GM21786 (cell line): ENCODE data around the gene LDLRAP1.
"Not testable (repeated sequence)": the region's sequence is repeated elsewhere in the genome, so short reads cannot be mapped to it uniquely, and the experiment has no call there.

Experiments
- ATAC-seq: cut with Tn5 transposase; IDR thresholded peaks from one replicate; pipeline ENCODE4 v1.9.1; 2021; ENCODE audit not compliant: unreplicated experiment

Gene LDLRAP1

DNA sequence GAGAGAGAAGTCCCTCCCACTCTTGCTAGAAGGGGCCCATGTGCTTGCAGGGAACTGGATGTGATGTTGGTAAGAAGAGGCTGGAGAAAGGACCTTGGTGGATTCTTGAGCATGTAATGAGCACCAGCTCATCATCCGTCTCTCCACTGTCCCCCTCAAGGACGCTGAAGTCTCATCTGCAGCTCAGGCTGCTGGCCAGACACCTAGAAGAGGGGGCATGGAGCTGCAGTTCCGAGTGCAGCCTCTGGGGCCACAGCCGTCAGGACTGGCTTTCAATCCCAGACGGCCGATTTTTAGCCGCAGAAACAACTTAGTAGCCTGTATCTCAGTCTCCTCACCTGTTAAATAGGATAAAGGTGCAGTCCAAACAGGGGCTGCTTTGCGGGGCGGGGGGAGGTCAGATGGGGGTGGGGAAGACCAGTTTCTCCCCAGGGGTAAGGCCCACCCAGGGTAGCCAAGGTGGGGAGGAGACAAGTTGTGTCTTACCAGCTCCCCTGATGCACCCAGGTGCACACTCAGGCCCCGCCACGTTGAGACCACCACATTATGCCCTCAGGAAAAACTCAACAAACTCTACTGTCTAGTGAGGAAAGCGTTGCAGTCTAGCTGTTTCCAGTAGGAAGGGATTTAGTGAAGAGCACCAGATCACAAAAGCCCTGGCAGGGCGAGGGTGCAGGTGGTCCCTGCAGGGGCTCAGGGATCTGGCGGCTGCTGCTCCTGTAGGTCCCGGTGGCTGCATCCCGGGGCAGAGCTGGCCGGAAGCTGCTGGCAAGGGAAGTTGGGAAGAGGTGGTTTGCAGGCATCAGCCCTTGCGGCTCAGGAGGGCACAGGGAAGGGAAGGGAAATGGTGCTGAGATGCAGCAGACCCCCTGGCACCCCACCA lies 29.5 kb downstream of the LDLRAP1 start:
- no peak for ATAC-seq

DNA sequence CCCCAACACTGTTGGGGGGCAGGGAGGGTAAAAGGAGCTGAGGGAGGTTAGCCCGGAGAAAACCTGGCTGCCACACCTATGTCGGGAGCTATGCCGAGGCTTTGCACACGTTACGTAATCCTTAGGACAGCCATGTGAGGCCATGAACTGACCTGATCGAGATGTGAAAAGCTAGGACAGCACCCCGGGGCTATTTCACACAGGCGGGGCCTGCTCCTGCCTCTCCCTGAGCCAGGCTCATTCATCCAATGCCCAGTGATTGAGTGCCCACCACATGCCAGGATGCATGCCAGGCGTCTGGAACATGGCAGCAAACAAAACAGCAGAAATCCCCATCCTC lies 30.2 kb downstream of the LDLRAP1 start:
- no peak for ATAC-seq

DNA sequence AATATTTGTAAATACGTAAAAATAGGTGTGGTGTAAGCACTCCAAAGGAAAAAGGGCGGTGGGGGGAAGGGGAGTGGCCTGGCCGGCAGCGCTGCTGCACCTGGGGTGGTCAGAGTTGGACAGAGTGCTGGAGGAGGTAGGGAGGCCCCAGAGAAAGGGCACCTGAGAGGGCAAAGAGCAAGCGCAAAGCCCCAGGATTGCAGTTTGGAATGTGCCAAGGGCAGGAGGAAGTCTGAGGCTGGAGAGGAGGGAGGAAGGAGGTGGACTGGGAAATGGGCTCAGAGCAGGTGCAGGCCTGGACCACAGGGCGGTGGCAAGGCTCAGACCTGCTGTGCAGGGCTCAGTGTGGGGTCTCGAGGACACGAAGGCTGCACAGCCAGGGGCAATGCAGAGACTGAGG lies 30.6 kb downstream of the LDLRAP1 start:
- ATAC-seq = no peak

DNA sequence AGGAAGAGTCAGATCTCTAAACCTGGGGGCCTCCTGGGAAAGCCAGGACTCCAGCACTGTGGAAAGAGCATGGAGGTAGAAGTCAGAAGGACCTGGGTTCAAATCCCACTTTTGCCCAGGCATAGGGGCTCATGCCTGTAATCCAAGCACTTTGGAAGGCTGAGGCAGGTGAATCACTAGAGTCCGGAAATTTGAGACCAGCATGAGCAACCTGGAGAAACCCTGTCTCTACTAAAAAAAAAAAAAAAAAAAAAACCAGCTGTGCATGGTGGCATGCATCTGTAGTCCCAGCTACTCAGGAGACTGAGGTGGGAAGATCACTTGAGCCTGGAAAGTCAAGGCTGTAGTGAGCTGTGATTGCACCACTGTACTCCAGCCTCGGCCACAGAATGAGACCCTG lies 31.8 kb downstream of the LDLRAP1 start:
- ATAC-seq = no peak

DNA sequence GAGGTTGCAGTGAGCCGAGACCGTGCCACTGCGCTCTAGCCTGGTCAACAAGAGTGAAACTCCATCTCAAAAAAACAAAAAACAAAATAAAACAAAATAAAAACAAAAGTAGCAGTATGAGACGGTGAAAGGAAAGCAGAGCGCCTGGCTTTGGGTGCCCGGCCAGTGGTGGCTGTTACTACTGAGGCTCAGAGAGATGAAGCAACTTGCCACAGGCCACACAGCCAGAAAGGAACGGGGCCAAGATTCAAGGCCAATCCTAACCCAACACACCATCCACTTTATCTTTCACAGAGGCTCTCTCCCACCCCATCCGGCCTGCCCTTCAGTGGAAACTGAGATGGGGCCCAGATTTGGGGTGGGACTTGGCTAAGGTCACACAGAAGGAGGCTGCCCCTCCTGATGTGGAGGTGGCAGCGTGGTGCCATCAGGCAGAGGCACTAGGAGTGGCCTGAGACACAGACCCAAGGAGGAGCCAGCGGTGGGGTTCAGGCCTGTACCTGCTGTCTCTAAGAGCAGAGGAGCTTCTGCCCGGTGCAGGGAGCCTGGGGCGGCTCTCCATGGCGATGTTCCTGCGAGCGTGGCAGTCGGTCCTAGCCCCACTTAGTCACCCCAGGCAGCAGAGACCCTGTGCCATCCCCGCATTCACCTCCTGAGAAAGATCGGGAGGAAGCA lies 33.2 kb downstream of the LDLRAP1 start:
- no peak for ATAC-seq

DNA sequence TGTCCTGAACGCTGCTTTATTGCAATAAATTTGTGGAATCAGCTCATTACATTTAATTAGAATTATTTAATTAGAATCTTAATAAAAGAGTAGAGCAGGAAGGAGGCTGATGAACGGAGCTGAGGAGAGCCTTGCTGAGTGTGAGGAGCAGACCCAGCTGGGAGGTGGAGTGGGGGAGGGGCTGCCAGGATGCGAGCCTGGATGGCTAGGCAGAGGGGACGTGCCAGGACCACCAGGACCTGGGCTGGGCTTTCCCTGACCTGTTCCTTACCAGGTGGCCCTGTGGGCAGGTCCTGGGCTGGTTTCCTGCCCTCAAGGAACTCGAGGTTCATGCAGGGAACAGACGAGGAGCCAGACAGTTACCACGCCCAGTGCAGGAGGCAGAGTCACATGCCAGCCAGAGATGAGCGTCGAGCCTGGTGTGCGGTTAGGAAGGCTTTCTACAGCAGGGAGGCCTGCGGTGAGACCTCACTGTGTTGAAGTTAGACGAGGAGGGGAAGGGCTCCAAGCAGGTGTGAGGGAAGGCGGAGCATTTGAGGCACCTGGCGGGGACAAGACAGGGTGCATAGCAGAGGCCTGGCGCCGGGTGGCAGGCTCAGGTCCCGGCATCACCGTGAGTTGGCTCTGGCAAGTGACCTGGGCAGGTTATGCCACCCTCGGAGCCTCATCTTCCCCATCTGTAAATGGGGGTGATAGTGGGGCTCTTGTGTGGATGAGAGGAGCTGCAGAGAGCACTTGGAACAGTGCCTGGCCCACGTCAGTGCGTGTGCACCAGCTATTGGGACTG lies 33.9 kb downstream of the LDLRAP1 start:
- no peak for ATAC-seq

DNA sequence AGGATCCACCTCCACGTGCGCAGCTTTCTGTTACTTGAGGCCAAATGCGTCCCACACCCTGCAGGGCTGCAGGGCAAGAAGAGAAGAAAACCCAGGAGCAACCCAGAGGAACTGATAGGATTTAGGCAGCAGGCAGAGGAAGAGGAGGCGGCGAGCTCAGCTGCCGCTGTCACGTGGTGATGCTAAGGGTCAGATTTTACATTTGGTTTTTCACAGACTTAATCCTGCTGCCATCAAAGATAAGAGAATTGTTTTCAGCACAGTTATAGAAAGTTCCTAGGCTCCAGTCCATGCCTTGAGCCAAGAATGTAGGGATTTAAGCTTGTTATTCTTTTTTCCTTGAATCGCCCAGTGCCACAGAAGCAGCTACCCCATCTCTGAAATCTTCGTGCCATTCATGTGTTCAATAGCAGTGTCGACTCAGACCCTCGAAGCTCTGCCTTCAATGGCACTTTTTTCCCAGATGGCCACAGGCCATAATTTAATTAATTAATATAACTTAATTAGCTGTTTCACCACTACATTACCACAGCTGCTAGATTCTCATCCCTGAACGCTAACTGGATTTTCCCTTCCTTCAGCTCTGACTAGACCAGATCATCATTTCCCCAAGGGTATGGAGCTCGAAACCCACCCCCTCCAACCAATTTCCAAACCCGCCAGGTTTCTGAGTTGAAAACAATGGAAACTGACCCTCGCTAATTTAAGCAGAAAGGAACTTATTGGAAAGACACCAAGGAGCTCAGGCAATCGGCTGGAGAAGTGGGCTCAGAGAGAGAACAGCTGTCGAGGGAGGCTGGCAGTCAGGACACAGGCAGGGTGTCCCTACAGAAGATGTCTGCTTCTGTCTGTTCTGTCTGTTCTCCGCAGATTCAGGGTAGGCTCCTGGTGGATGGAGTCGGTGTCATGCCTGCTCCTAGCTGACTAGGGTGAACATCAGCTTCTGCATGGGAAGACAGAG lies 36.2 kb downstream of the LDLRAP1 start:
- ATAC-seq = no peak

DNA sequence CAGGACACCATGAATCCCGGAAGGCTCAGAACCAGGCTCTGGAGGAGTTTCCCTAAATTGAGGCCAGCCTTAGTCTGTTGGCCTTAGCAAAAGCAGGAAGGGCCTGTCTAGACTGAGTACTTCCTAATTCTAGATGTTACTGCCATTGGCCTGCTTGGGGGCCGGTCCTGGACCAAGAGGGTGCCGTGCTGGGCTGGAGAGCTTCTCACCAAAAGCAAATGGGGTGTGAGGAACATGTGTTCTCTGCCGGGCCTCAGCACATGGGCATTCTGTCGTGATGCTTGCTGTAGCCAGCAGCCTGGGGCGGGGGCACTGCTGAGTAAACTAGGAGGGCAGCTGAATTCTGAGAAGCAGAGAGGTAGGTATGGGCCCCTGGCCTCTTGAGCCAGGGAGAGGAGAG lies 37.5 kb downstream of the LDLRAP1 start:
- ATAC-seq = no peak

DNA sequence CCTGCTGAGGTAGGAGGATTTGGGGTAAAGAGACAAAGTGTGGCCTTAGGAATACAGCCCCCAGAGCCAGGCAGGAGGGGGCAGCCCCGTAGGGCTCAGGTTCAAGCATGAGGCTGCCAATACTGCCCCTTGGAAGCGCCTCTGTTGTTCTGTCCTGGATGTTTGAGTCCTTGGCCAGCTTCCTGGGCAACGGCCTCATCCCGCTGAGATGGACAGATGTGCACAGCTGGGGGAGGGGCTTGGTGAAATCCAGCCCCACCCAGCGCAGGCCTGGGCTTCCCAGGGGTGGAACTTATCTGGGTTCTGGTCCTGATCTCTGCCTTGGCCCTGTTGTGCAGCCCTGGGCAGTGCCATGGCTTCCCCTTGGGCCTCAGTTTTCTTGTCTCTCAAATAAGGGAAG lies 38.4 kb downstream of the LDLRAP1 start:
- ATAC-seq = no peak

DNA sequence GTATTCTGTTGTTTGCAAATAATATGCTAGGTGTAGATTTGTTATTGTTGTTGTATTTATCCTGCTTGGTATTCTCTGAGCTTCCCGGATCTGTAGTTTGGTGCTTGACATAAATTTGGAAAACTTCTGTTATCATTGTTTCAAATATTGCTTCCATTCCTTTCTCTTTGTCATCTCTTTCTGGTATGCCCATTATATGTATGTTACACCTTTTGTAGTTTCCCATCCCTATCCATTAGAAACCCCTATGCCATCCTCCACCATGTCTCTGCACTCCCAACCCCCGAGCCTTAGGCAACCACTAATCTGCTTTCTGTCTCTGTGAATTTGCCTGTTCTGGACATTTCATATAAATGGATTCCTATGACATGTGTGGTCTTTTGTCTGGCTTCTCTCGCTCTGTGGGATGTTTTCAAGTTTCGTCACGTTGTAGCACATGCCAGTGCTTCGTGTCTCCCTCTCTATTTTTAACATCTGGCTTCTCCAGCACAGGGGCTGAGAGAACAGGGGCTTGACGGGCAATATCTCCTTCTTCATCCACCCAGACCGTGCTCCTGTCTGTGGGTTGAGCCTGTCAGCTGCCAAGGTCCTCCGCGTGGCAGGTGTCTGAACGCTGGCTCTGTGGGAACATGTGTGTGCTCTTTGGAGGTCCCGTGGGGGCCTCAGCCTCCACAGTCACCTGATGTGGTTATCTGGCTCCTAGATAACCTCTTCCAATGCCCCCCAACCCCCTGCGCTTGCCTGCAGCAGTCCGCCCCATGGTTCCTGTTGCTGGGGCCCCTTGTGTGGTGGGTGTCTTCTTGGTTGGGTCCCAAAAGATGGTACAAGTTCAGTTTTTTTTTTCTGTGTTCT lies 40.3 kb downstream of the LDLRAP1 start:
- no peak for ATAC-seq

DNA sequence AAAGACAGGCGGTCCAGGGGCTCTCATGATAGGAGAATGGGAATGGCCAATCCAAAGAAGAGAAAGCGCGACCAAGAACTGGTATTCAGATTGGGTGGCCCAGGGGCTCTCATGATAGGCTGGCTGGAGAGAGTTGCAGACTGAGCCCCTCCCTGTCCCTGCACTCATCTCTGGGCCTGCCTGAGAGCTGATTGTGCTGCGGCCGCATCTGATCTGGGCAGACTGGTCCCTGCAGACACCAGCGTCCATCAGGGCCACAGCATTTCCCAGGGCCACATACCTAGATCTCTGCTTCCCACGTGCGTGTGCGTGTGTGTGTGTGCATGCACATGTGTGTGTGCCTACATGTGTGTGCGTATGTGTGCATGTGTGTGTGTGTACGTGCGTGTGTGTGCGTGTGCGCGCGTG lies 42.8 kb downstream of the LDLRAP1 start:
- ATAC-seq = no peak

DNA sequence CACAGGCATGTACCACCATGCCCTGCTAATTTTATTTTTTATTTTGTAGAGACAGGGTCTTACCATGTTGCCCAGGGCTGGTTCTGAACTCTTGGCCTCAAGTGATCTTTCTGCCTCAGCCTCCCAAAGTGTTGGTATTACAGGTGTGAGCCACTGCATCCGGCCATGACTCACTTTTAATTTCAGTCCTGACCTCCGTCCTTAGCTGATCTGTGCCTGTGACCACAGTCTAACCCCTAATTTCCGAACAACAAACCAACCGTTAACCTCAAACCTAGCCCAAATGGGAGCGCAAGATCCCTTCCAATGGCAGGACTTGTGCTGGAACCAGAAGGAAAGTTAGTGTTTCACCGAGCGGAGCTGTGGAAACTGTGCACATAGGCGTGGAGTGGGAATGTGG lies 43.9 kb downstream of the LDLRAP1 start:
- ATAC-seq = no peak

DNA sequence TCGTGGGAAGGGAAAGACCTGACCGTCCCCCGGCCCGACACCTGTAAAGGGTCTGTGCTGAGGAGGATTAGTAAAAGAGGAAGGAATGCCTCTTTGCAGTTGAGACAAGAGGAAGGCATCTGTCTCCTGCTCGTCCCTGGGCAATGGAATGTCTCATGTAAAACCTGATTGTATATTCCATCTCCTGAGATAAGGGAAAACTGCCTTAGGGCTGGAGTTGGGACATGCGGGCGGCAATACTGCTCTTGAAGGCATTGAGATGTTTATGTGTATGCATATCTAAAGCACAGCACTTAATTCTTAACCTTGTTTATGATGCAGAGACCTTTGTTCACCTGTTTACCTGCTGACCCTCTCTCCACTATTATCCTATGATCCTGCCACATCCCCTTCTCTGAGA lies 44.8 kb downstream of the LDLRAP1 start:
- not testable (repeated sequence) for ATAC-seq

DNA sequence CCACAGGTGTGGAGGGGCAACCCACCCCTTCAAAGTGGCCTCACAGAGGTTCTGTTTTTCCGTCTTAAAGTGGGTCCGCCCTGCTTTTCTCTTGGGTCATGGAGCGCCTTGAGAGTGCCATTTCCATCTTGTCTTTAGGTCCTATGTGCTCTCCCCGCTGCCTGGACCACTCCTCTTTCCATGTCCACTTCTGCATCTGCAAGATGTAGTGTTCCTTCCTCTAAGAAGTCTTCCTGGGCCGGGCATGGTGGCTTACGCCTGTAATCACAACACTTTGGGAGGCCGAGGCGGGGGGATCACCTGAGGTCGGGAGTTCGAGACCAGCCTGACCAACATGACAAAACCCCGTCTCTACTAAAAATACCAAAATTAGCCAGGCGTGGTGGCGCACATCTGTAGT lies 45.4 kb downstream of the LDLRAP1 start:
- ATAC-seq = not testable (repeated sequence)

DNA sequence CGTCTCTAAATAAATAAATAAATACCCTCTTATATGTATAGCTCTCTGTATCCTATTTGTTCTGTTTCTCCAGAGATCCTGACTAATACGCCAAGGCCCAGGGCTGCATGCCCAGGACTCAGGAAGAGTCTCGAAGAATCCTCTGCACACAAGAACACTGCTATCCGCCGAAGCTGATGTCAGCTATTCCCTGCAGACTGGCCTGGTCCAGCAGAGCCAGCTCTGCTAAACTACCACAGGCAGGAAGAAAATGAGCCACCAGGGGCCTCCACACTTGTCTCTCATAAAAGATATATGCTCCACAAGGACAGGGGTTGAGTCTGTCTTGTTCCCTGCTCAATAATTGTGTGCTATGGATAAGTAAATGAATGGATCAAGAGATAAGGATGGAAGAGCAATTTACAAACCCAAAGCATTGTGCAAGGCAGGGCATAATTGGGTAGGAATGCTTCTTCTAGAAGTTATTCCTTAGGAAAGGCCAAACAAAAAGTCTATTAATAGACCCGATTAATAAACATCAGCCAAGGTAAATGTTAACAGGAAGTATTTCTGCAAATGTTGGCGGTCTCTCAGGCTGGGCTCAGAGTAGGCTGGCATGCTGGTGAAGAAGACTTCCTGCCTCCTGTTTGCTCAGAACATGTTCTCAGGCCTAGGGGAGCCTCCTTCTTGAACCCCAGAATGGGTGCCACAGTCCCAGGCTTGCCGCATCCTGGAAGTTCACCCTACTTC lies 46.9 kb downstream of the LDLRAP1 start:
- ATAC-seq = no peak

DNA sequence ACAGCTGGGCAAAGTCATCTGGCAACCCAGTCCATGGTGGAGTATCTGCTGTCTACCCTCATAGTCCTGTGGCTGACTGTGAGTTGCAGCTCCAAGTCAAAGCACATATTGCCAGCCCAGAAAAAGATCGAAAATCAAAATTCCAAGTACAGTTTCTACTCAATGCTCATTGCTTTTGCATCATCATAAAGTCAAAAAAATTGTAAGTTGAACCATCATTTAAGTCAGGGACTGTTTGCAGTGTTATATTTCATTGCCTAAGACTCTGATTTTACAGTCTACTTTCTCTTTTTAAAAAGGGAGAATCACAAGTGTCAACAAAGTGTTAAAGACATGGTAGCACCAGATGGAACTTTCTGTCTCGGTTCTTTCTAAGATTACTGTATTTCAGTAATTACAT lies 50.5 kb downstream of the LDLRAP1 start:
- ATAC-seq = no peak

DNA sequence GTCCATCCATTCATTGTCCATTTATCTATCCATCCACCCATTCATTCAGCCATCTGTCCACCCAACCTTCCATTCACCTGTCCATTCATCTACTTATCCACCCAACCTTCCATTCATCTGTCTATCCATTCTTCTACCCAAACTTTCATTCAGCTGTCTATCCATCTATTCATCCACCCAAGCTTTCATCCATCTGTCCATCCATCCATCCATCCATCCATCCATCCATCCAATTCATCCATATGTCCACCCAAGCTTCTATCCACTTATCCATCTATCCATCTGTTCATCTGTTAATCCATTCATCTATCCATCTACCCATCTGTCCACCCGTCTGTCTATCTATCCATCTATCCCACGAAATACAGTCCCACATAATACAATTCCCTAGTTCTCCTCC lies 51.6 kb downstream of the LDLRAP1 start:
- no peak for ATAC-seq

DNA sequence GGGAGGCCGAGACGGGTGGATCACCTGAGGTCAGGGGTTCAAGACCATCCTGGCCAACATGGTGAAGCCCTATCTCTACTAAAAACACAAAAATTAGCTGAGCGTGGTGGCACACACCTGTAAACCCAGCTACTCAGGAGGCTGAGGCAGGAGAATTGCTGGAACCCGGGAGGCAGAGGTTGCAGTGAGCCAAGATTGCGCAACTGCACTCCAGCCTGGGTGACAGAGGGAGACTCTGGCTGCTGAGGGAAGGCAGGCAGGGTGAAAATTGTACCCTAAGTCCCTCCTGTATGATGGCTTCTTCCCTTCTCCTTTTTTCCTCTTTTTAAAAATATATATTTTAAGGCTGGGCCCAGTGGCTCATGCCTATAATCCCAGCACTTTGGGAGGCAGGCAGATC lies 53.2 kb downstream of the LDLRAP1 start:
- ATAC-seq = not testable (repeated sequence)

DNA sequence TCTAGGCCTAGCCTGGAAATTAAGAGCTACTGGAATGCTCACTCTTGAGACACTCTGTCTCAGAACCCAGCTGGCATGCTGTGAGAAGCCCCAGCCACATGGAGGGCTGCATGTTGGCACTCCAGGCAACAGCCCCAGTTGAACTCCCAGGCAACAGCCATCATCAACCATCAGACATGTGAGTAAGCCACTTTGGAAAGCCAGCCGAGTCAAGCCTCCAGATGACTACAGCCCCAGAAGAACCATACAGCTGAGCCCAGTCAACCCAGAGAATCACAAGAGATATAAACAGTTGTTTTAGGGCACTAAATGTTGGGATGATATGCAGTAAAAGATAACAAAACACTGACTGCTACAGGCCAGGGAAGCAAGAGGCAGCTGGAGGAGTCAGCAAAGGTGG lies 55.5 kb downstream of the LDLRAP1 start:
- ATAC-seq = no peak
